Skeletal muscle cell (primary cell): ENCODE measurements around the gene CTSW.

Source experiments
- DNase-seq: peaks from one replicate; pipeline ENCODE4 v3.0.0-alpha.2; 2010; ENCODE audit warnings: low read depth
- H3K4me3 ChIP-seq: 2 replicates; pipeline ENCODE4 v1.5.1; 2011; ENCODE audit warnings: low read depth, mild to moderate bottlenecking, control low read depth, low read length, moderate library complexity

CTSW gene

DNA sequence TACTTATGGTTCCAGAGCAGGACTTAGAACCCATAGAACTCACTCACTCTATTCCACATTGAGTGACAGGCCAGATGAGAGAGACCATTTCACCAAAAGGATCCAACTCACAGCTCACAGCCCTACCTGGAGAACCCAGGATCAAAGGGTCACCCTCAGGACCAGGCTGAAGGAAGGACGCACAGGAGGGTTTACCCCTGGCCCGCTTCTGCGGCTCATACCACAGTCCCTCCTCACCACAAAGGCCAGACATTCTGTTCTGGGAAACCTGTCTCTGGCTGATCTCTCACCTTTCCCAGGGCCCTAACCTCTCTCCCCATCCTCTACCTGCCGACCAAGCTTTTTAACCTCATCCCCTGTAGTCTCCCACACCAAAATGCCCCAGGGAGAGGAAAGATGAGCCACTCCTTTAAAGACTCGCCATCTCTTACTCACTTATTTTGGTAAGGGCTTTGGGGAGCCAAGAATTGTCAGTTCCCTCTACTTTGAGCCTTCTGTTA lies 15.9 kb downstream of the CTSW start:
- no peak for DNase-seq
- H3K4me3 ChIP-seq: no peak overlapping the region

DNA sequence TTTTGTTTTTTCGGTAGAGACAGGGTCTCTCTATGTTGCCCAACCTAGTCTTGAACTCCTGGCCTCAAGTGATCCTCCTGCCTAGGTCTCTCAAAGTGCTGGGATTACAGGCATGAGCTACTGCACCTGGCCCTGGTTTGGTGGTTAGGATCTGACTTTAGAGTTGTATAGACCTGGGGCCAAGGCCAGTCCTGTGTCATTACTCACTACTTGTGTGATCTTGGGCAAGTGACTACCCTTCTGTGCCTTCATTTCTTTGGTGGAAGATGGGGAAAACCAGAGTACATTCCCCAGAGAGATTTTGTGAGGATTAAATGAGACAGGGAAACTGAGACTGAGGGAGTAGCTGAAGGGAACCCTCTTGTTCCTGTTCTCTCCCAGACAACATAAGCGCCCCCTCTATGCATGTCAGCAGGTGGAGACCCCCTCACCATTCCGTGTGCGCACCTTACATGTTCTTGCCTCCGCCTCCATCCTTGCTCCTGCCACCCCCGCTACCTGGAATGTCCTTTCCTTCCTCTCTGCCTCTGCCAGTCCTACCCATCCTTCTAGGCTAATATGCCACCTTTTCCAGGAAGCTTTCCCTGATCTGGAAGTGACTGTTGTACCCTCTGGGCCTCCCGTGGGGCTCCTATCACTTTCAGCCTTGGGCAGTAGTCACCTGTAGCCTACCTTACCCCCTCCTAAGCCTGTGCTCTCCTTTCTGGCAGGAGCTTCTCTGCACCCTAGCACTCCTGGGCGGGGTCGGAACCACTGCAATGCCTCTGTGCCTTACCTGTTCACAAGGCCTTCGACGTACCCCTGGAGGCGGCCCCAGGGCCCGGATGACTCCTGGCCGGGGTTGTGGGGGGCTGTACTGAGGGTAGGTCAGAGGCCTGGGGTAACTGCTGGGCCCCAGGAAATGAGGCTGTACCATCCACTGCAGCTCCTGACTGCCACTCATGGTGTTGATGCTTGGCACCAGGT lies 16.7 kb downstream of the CTSW start:
- DNase-seq: no peak
- peak overlapping the region; percentile 9 for H3K4me3 ChIP-seq

DNA sequence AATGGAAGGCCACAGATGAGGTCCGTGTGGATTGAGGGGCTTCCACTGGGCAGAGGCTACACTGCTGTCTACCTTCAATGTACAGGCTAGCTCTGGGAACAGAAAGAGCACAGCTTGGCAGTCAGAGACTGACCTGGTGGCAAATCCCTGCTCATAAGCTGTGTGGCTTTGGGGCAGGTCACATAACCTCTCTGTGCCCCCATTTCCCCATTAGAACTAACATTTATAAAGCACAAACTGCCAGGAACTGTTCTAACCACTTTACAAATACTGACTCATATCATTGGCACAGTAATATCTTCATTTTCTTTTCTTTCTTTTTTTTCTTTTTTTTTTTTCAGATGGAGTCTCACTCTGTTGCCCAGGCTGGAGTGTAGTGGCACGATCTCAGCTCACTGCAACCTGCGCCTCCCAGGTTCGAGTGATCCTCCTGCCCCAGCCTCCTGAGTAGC lies 17.4 kb downstream of the CTSW start:
- H3K4me3 ChIP-seq: peak overlapping the region; percentile 9
- DNase-seq: no peak

DNA sequence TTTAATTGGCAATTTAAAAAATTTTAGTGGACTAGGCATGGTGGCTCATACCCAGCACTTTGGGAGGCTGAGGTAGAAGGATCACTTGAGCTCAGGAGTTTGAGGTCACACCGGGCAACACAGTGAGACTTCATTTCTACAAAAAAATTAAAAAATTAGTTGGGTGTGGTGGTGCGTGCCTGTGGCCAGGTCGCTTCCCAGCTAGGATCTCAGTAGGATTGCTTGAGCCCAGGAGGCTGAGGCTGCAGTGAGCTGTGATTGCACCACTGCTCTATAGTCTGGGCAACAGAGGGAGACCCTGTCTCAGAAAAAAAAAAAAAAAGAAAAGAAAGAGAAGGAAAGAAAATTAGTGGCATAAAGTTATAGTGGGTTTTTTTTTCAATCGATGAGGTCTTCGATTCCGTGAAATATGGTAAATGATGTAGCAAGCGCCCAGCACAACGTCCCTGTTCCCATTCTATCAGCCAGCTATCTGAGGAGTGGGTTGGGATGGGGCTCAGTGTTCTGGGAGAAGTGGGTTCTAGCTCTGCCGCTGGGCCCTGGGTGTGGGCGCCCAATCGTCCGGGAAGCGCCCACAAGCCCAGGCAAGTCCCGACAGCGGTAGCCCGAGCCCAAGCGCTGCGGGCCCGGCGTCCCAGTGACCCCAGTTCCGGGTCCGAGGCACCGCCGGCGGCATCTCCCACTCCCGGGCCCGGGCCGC lies 19.2 kb downstream of the CTSW start:
- DNase-seq: no peak
- peak overlapping the region; percentile 85 for H3K4me3 ChIP-seq

DNA sequence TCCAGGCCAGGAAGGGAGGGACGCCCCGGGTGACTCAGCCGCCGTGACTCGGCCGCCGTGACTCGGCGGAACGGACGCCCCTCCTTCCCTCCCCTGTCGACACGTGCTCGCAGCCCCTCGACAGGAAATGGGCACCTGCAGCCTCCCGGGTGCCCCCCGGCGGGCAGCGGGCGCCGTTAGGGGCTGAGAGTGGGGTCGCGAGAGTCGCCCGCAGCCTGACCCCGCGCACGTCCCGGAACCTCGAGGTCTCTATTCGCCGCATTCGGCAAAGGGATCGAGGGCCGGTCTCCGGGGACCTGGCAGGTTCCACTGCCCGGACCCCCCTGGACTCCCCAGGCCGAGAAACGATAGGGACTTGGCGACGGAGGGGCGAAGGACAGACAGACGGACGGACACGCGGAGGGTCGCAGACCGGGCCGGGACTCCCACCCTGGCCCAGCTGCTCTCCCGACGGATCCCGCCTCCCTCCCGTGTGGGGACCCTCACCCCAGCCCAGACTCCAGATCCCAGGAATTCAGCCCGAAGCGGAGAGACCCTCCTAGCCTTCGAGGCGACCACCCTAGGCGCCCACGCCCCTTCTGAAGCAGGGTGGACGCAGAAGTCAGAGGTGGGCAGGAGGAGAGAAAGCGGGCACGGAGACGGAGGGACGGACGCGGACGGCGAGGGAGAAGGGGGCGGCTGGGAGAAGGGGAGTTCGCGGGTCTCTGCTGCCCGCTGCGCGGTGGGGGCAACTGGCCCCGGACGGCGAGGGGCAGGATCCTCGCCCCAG lies 19.9 kb downstream of the CTSW start:
- DNase-seq: no peak
- H3K4me3 ChIP-seq: peak overlapping the region; percentile 85

DNA sequence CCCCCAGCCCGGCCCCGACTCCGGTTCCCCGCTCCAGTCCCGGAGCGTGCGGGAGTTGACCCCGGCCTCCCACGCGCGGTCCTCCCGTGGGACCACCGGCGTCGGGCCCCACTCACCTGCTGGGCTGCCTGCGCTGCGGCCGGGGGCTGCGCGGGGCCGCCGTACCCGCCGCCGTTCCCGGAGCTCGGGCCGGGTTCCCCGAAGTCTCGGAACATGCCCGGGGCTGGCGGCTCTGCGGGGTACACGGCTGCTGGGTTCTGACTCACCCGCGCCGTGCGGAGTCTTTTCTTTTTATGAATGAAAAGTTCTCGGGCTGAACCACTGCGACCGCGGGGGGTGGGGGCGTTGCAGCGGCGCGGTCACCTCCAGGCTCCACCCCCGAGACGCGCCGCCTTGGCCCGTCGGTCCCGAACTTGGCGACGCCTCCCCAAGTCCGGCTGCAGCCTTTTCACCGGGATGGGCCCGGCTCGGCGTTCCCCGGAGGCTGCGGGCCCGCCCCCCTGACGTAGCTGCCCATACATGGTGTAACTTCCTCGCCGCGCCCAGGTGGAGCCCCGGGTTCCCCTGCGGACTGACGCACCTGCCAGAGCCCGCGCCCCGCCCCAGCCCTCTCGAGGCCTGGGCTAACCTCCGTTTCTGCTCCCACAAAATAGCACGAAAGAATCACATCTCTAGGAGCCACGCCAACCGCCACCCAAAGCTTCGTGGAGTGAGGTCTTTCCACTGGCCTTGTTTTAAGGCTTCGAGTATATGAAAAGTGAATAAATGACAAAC lies 20.7 kb downstream of the CTSW start, which contains the start of gene FOSL1:
Gene FOSL1 (minus strand): TSS at position 264 of the 774 bp plus-strand sequence. CDS start 49 bp downstream, at position 215.
- peak within 1 kb of the TSS; percentile 85 for H3K4me3 ChIP-seq
- peak; percentile 86 for DNase-seq

DNA sequence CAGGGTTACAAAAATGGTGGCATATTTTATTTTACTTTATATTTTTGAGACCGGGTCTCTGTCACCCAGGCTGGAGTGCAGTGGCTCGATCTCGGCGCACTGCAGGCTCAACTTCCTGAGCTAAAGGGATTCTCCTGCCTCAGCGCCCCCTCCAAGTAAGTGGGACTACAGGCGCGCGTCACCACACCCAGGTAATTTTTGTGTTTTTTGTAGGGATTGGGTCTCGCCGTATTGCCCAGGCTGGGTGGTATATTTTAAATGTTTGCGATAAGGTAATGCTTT lies 21.2 kb downstream of the CTSW start:
- H3K4me3 ChIP-seq: peak overlapping the region; percentile 85
- DNase-seq: no peak

DNA sequence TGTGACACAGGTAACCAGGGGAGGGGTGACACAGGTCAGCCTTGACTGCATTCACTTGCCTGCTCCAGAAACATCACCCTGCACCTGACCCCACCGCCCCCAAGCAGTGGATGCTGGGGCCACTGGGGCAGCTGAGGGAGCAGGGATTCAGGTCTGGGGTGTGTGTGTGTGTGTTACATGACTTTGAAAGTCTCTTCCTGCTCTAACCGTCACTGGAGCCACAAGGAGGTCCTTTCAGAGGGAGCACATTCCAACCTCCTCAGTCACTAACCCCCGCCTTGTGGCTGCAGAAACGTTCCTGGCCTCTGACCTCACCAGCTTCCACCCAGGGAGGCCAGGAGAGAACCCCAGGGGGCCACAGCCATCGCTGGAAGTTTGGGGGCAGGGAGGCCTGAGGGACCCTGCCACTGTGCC lies 23.4 kb downstream of the CTSW start:
- DNase-seq: no peak
- no peak overlapping the region for H3K4me3 ChIP-seq

DNA sequence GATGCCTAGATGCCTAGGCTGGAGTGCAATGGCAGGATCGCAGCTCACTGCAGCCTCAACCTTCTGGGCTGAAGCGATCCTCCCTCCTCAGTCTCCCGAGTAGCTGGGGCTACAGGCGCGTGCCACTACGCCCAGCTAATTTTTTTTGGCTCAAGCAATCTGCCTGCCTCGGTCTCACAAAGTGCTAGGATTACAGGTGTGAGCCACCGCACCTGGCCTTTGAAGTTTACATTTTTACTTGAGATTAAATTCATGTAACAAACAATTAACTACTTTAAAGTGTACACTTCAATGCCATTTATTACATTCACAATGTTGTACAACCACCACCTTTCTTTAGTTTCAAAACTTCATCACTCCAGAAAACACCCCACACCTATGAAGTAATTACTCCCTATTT lies 24.1 kb downstream of the CTSW start:
- H3K4me3 ChIP-seq: no peak overlapping the region
- no peak for DNase-seq

DNA sequence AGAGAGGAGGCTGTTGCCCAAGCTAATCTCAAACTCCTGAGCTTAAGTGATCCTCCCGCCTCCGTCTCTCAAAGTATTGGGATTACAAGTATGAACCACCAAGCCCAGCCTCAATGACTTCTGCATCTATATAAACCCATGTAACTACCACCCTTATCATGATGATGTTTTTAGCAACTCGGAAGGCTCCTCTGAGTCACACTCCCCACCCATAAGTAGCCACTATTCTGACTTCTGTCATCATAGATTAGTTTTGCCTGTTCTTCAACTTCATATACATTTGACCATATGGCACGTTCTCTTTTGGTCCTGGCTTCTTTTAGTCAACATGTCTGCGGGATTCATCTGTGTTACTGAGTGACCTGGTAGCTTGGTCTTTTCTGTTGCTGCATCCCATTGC lies 27.0 kb downstream of the CTSW start:
- H3K4me3 ChIP-seq: no peak overlapping the region
- no peak for DNase-seq

DNA sequence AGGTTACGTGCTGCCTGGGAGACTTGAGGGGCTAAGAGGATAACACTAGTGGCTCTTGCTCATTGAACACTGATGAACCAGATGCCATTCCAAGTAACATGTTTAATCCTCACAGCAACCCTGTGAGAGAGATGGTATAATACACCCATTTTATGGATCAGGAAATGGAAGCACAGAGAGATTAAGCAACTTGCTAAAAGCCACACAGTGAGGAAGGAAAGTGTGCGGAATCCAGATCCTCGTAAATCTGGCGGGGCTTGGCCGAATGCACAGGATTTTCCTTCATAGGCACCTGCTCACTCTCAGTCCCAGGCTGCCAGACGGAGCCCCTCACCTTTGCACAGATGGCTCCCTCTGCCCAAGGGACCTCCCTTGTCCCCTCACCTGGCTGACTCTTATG lies 28.2 kb downstream of the CTSW start:
- no peak for DNase-seq
- H3K4me3 ChIP-seq: no peak overlapping the region

DNA sequence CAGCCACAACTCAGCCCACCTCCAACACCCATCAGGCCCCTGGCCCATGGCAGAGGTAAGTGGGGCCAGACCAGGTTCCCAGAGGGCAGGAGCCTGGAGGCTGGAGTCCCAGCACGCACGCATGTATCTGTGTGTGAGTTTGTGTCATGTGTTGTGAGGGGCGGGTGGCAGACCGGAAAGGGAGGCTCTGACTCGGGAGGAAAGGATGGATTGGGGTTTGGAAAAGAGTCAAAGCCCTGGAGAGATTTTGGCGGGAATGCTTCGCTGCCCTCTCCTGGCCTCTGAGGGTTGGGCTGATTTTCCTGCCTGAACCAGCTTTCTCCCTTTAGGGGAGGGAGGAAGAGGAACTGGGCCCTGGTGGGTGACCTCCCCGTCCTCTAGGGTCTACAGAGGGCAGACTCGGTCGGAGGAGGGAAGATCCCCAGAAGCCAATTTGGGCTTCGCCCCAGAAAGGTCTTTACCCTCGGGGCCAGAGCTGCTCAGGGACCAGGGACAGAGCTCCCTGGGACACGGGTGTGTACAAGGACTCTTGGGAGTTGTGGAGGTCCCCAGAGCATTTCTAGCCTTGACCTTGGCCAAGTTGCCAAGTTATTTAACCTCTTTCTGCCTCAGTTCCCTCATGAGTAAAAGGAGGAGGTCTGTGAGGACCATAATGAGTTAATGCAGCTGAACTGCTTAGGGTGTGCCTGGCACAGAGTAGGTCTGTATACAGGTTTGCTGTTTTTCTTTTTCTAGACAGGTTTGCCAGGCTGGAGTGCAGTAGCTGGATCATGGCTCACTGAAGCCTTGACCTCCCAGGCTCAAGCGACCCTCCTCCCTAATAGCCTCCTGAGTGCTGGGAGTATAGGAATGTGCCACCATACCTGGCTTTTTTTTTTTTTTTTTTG lies 32.3 kb downstream of the CTSW start:
- DNase-seq: no peak
- H3K4me3 ChIP-seq: no peak overlapping the region

DNA sequence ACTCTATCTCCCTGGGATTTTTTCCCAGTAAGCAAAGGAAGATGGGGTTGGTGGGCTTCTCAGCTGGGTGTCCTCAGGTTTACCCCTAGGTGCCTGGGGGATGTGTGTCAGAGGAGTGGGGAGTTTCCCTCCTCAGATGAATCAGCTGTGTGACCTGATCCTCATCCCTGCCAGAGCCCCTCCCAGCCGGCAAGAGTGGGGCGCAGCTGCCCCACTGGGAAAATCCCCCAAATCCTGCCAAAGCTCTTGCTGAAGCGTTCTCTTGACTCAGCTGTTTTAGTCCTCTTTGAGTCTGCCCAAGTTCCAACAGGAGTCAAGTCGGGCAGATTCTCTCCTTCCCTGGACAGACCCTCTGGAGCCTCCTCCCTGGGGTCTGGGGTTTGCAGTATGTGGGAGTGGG lies 33.2 kb downstream of the CTSW start:
- H3K4me3 ChIP-seq: no peak overlapping the region
- DNase-seq: no peak

DNA sequence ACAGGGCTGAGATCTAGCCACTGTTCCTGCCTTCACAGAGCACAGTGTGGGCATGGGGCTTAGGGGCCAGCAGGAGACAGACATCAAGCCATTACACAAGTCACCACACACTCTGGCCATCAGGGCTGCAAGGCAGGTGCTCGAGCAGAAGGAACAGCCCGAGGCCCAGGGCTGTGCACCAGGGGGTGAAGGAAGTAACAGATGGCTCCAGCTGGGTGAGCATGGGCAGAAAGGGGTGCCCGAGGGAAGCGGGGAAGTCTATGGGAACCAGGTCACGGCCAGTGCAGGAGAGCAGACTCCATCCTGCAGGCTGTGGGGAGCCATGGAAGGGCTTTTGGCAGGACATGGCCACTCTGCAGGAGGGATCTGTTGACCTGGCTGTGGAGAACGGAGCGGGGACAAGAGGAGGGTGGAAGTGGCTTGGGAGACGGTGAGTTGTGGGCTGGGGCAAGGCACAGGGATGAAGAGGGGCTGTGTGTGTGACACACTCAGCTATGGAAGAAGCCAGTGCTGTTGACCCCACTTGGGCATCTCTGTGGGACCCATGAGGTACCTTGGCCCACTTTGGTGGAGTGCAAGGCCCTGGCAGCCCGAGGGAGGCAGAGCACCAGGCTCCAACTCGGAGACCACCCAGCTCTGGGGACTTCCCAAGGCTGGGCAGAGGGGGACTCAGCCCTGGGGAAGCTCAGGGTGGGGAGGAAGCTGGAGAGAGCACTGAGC lies 35.6 kb downstream of the CTSW start:
- H3K4me3 ChIP-seq: no peak overlapping the region
- no peak for DNase-seq

DNA sequence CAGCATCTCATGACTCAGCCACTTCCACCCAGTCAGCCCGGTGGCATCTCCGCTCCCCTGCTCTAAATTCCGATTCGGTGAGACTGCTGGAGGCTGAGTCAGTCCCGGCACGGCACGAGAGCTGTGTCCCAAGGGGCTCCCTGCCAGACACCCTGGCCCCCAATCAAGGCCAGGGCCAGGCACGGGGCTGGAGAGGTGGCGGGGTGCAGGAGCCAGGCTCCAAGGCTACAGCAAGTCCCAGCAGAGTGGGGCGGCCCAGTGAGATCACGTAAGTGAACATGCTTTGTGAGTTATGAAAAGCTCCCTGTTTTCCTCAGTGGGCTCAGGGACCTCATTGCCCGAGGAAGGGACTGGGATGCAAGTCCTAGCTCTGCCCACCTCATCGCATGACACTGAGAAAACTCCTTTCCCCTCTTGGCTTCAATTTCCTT lies 36.2 kb downstream of the CTSW start:
- DNase-seq: peak; percentile 89

DNA sequence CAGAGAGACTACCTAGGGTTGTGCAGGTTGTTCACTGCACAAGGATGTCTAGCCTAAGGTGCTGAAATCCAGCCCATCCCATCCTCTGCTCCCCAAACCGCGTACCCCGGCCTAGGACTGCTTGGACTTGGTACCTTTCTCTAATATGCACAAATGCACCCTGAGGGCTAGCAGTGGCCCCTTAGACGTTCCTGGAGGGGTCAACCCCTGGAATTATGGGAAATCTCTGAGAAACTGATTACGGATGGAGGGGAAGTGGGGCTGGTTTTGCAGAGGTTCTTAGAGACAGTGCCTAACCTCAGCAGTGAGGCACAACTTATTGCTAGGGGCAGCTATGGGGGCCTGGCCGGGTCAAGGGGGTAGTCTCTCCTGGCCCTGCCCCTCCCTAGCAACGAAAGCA lies 36.8 kb downstream of the CTSW start:
- no peak for DNase-seq
- no peak overlapping the region for H3K4me3 ChIP-seq

More for the DNA sequence above, 36.2 kb downstream of the CTSW start:
- H3K4me3 ChIP-seq: no peak overlapping the region

DNA sequence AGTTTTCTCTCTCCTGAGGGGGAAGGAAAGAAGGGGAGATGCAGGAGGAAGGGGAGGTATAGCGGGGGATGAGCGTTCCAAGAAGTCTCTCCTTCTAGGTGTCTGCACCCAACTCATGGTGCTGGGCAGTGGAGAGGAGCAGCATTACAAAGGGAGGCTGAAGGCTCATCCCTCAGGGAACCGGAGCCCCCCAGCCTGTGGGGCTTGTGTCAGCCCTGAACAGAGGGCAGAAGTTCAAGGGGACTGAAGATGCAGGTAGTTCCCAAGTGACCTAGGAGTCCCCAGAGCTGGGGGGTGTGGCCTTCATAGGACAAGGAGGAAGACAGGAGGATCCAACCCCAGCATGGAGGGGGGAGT lies 37.4 kb downstream of the CTSW start:
- peak overlapping the region; percentile 95 for H3K4me3 ChIP-seq
- no peak for DNase-seq
